HepG2 (cell line): ENCODE measurements around the gene PRR36. TPM values are rescaled to one million over a fixed set of nuclear protein-coding genes. Genes with fewer than 3 reads are reported as not detected.
A peak's percentile ranks its signal among the peaks of the same experiment; 100 is the strongest.

Experiments
- ATAC-seq: fragments of 200-7000 bp; cut with Tn5 transposase; 3 replicates; pipeline ENCODE4 v1.9.1; 2020; ENCODE audit warnings: mild to moderate bottlenecking, moderate library complexity
- BruUV-seq: library from RNA; stranded (reverse); fragments of 400-500 nt; replicated peaks from 2 replicates; lab custom pipeline; 2021; lab: Mats Ljungman, UMichigan
- CTCF ChIA-PET: fragments of 300-600 bp; formaldehyde crosslinking; extraction: SDS; loops from one replicate; lab custom pipeline; 2021; ENCODE audit warnings: low total read pairs, inconsistent platforms, low intra/inter-chr PET ratio; lab: Yijun Ruan, JAX
- POLR2A ChIA-PET: fragments of 350-600 bp; sonication (Branson Sonifier 250); formaldehyde crosslinking; loops from one replicate; lab custom pipeline; 2020; ENCODE audit warnings: antibody characterized with exemption, inconsistent platforms; lab: Yijun Ruan, JAX
- DNase-seq: peaks from one replicate; pipeline ENCODE4 v3.0.0-alpha.2; 2015; ENCODE audit warnings: low spot score
- FAIRE-seq: peaks from 3 replicates; lab custom pipeline; 2011; peaks lifted over from hg19 to GRCh38; lab: Jason Lieb, UNC
- H2AFZ ChIP-seq: one replicate; pipeline ENCODE4 v1.6.1; 2011; ENCODE audit warnings: low read length, inconsistent platforms
- H3K27ac ChIP-seq: fragments of 300-600 bp; 3 replicates; pipeline ENCODE4 v1.8.0; 2011; ENCODE audit warnings: mixed run types, mild to moderate bottlenecking, mixed read lengths, low read length, inconsistent platforms; ENCODE audit not compliant: insufficient read depth; ENCODE audit errors: extremely low read length
- H3K27me3 ChIP-seq, 2 experiments: fragments of 200-600 bp in 1 of 2; 2 replicates in 1 of 2; 3 replicates in 1 of 2; pipeline versions ENCODE4 v1.6.0 to v1.8.0; 2011; ENCODE audit warnings: low read length in 2 of 2, mild to moderate bottlenecking in 2 of 2, moderate library complexity in 2 of 2, inconsistent platforms in 1 of 2; ENCODE audit not compliant: insufficient read depth in 2 of 2, control insufficient read depth in 1 of 2
- H3K36me3 ChIP-seq, 2 experiments: fragments of 200-600 bp in 1 of 2; replicated peaks in 1 of 2; 2 replicates in 1 of 2; 3 replicates in 1 of 2; pipeline versions ENCODE4 v1.5.1 to v1.8.0; 2011; ENCODE audit warnings: low read length in 2 of 2, inconsistent platforms in 1 of 2; ENCODE audit not compliant: insufficient read depth in 2 of 2, control insufficient read depth in 1 of 2
- H3K4me1 ChIP-seq: 2 replicates; pipeline ENCODE4 v1.5.1; 2012; ENCODE audit warnings: low read length, inconsistent platforms; ENCODE audit not compliant: insufficient read depth
- H3K4me2 ChIP-seq: 2 replicates; pipeline ENCODE4 v1.6.0; 2011; ENCODE audit warnings: low read depth, low read length, inconsistent platforms
- H3K4me3 ChIP-seq, 3 experiments: fragments of 200-600 bp in 1 of 3; sonication (generic), shearing (Covaris generic) in 1 of 3; replicated peaks in 1 of 3; 2 replicates each; pipeline ENCODE4 v1.5.1; 2011 to 2016; ENCODE audit warnings: low read length in 3 of 3, inconsistent platforms in 2 of 3, low read depth in 2 of 3, mild to moderate bottlenecking in 2 of 3, control low read depth in 1 of 3, mixed read lengths in 1 of 3; ENCODE audit not compliant: insufficient read depth in 1 of 3
- H3K79me2 ChIP-seq: one replicate; pipeline ENCODE4 v1.6.1; 2011; ENCODE audit warnings: low read length, inconsistent platforms; ENCODE audit not compliant: insufficient read depth
- H3K9ac ChIP-seq: 2 replicates; pipeline ENCODE4 v1.6.0; 2011; ENCODE audit warnings: mild to moderate bottlenecking, low read depth, low read length, inconsistent platforms; ENCODE audit not compliant: insufficient read depth
- H3K9me3 ChIP-seq: 2 replicates; pipeline ENCODE4 v1.5.1; 2012; ENCODE audit warnings: mild to moderate bottlenecking, low read length
- H4K20me1 ChIP-seq: 2 replicates; pipeline ENCODE4 v1.6.0; 2011; ENCODE audit warnings: inconsistent platforms, mild to moderate bottlenecking, low read length, moderate library complexity; ENCODE audit not compliant: insufficient read depth
- AGO1 ChIP-seq: fragments of 200-400 bp; formaldehyde crosslinking; IDR thresholded peaks from 2 replicates; pipeline ENCODE4 v1.6.1; 2017; ENCODE audit warnings: mild to moderate bottlenecking, low read depth, low read length, moderate library complexity; ENCODE audit not compliant: poor library complexity, severe bottlenecking
- HNRNPK ChIP-seq: fragments of 200-400 bp; formaldehyde crosslinking; IDR thresholded peaks from 2 replicates; pipeline ENCODE4 v1.6.1; 2018; ENCODE audit warnings: low read length, low read depth, moderate library complexity, mild to moderate bottlenecking; ENCODE audit not compliant: poor library complexity, severe bottlenecking
- KDM6A ChIP-seq: IDR thresholded peaks from 2 replicates; pipeline ENCODE4 v1.6.1; 2016; ENCODE audit warnings: low read depth
- MYPOP ChIP-seq: sonication (generic); formaldehyde crosslinking; IDR thresholded peaks from 2 replicates; pipeline ENCODE4 v1.8.1; 2023; ENCODE audit warnings: mild to moderate bottlenecking, moderate library complexity, missing genetic modification reagents
- PHF20 ChIP-seq: sonication (generic); formaldehyde crosslinking; IDR thresholded peaks from 2 replicates; pipeline ENCODE4 v1.5.0; 2020; ENCODE audit warnings: mild to moderate bottlenecking, missing genetic modification reagents
- RFX1 ChIP-seq: fragments of 450-650 bp; IDR thresholded peaks from 2 replicates; pipeline ENCODE4 v1.6.1; 2017
- ZNF549 ChIP-seq: sonication (generic); formaldehyde crosslinking; IDR thresholded peaks from 2 replicates; pipeline ENCODE4 v1.5.0; 2020; ENCODE audit warnings: missing genetic modification reagents
- WGBS: methylation state at CpG from one replicate; pipeline ENCODE4 v1.1.6; 2017; ENCODE audit warnings: low lambda C conversion rate; 5-methylcytosine and 5-hydroxymethylcytosine counted together
- in situ Hi-C: cut with HindIII; loops from 2 replicates; pipeline ENCODE4 v1.10.0; 2017; ENCODE audit warnings: low pct_unique_long_range_greater_than_20kb; ENCODE audit not compliant: extremely low pct_ligation_motif_present
- intact Hi-C: fragments of 100-400 bp; cut with micrococcal nuclease; formaldehyde crosslinking; loops from one replicate; pipeline ENCODE4 v1.10.0; 2022; ENCODE audit not compliant: unreplicated experiment
- polyA plus RNA-seq, 8 experiments: library from polyadenylated mRNA; depleted of rRNA in 3 of 8; stranded (reverse) in 7 of 8; unstranded in 1 of 8; fragments of >200 nt; fragmentation: Illumina TruSeq in 4 of 8; extraction: Trizol in 4 of 8; gene quantifications; 2 replicates each; pipeline versions ENCODE4 v1.2.1 to v1.2.3, GENCODE V29; 2011 to 2016; ENCODE audit warnings: low read depth in 4 of 8, missing spikeins in 1 of 8, mixed read lengths in 1 of 8; ENCODE audit not compliant: insufficient read depth in 1 of 8
- total RNA-seq, 5 experiments: library from RNA; depleted of rRNA; stranded (reverse); fragments of >200 nt; fragmentation: Illumina TruSeq; extraction: Trizol; gene quantifications; 2 replicates each; pipeline ENCODE4 v1.2.3, GENCODE V29; 2016; ENCODE audit warnings: low read depth in 1 of 5

The PRR36 gene
- total and polyA plus RNA-seq, 2 of the 13 experiments (the other 11 are each of a cell fraction or from before 2014, with no cell fraction given) = 0.07 to 0.17 TPM

DNA sequence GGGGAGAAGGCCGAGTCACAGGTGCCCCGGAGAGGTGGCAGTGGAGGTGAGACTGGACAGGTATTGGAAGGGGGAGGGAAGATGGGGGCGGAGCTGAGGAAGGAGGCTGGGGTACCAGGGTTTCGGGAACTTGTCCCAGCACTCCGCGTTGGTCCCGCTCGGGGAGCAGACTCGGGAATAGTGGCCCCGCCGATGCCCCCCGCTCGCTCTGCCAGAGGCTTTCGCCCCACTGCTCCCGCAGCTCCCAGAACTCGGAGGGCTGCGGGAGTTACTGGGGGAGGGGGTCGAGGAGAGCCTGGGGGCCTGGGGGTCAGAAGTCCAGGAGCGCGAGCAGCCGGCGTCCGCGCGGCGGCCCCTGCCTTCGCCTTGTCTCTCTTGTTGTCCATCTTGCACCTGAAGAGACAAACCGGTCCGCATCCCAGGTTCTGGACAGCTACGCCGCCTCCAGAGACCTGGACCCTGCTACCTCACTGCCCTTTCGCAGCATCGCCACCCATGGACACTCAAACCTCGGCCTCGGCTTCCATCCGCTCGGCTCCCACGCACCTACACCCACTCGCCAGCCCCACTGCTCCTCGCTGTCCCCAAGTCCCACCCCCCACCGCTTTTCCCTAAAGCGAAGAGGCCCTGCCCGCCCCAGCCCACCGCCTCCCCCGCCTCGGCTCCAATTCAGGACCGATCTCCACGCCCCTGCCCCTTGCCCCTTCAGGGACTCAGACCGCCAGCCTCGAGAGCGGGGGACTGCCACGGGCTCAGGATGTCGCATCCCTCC is 700 bp downstream of the PRR36 start:
- DNase-seq (no peak), FAIRE-seq (no peak), ATAC-seq (no peak)
- 70% methylated on average over 44 of the region's 53 CpGs for WGBS
- CTCF ChIA-PET = no interaction called here
- Histone ChIP-seq H3K9me3 (no peaks in the 10 kb centered on the region), H3K4me3 (peak overlapping the region; percentile 40 to 73 (median 59); a peak in 4 of 6 replicates), H4K20me1 (no peaks in the 10 kb centered on the region; the same call in 1 of the 2 replicates), H2AFZ (no peak overlapping the region), H3K36me3 (no peaks in the 10 kb centered on the region), H3K27ac (no peak overlapping the region), H3K9ac (no peak overlapping the region), H3K79me2 (no peaks in the 10 kb centered on the region), H3K4me2 (peak overlapping the region; percentile 97), H3K27me3 (peaks cover 0 to 4% of the 10 kb centered on the region in 2 experiments; a peak in 1 of 5 replicates), H3K4me1 (peaks cover 42% of the 10 kb centered on the region)
- in situ Hi-C loops = no loop called here
- BruUV-seq = no TSS peak
- intact Hi-C loops = loop anchor here (10.0 kb wide), 1 partner anchor 1139 kb away; the partner anchor contains the start of genes GPR108 and TRIP10
- TF ChIP-seq KDM6A (CRISPR knock-in tag) = no peak
- peak; percentile 52 for TF ChIP-seq HNRNPK
- no peak for TF ChIP-seq PHF20 (CRISPR knock-in tag)
- TF ChIP-seq MYPOP = no peak
- TF ChIP-seq AGO1 = peak; percentile 17
- no peak for TF ChIP-seq RFX1
- TF ChIP-seq ZNF549 (CRISPR knock-in tag) = no peak
- TF ChIP-seq, all 625 proteins: peak for 2
- POLR2A ChIA-PET = no interaction called here
